Natural killer cell (primary cell): ENCODE data around the gene OR9I1. TPM values are rescaled to one million over a fixed set of nuclear protein-coding genes. Genes with fewer than 3 reads are reported as not detected.

Experiments
- ATAC-seq, 3 donors: fragments of 150-1000 bp in 2 of 3; fragments of 200-7000 bp in 1 of 3; cut with Tn5 transposase; 1 replicate in 1 of 3; 2 replicates in 2 of 3; pipeline ENCODE4 v1.10.0; 2021; ENCODE audit warnings: mild to moderate bottlenecking in 2 of 3, moderate library complexity in 2 of 3
- DNase-seq, 2 donors: peaks; one replicate each; pipeline versions ENCODE4 v3.0.0 to v3.0.0-alpha.2; 2013 to 2021; ENCODE audit warnings: mixed read lengths in 1 of 2
- H3K27ac ChIP-seq: one replicate; pipeline ENCODE4 v1.5.1; 2013; ENCODE audit warnings: mild to moderate bottlenecking, low read length
- H3K27me3 ChIP-seq: one replicate; pipeline ENCODE4 v1.6.1; 2013; ENCODE audit warnings: low read length; ENCODE audit not compliant: control insufficient read depth, insufficient read depth
- H3K36me3 ChIP-seq: one replicate; pipeline ENCODE4 v1.6.1; 2013; ENCODE audit warnings: low read length; ENCODE audit not compliant: control insufficient read depth, insufficient read depth
- H3K4me1 ChIP-seq: one replicate; pipeline ENCODE4 v1.6.1; 2013; ENCODE audit warnings: low read length; ENCODE audit not compliant: control insufficient read depth, insufficient read depth
- H3K4me3 ChIP-seq: one replicate; pipeline ENCODE4 v1.5.1; 2013; ENCODE audit warnings: low read length
- H3K9me3 ChIP-seq: one replicate; pipeline ENCODE4 v1.6.1; 2013; ENCODE audit warnings: low read length; ENCODE audit not compliant: control insufficient read depth, insufficient read depth
- H3K27ac Mint-ChIP-seq, 2 donors: one replicate each; pipeline ENCODE4 v1.8.0; 2022; ENCODE audit warnings: mild to moderate bottlenecking in 2 of 2, mixed read lengths in 2 of 2, moderate library complexity in 1 of 2
- H3K27me3 Mint-ChIP-seq, 2 donors: one replicate each; pipeline ENCODE4 v1.8.0; 2022; ENCODE audit warnings: low read depth in 2 of 2, mixed read lengths in 2 of 2
- H3K36me3 Mint-ChIP-seq: one replicate; pipeline ENCODE4 v1.8.0; 2022; ENCODE audit warnings: mixed read lengths
- H3K4me1 Mint-ChIP-seq, 2 donors: one replicate each; pipeline ENCODE4 v1.8.0; 2022; ENCODE audit warnings: mixed read lengths in 2 of 2
- H3K4me3 Mint-ChIP-seq: one replicate; pipeline ENCODE4 v1.8.0; 2022; ENCODE audit warnings: mild to moderate bottlenecking, moderate library complexity, mixed read lengths
- H3K9me3 Mint-ChIP-seq, 2 donors: one replicate each; pipeline ENCODE4 v1.8.0; 2022; ENCODE audit warnings: mixed read lengths in 2 of 2
- WGBS: methylation state at CpG from one replicate; pipeline ENCODE4 v1.1.7; 2013; ENCODE audit warnings: missing lambda C conversion rate; ENCODE audit not compliant: insufficient coverage; 5-methylcytosine and 5-hydroxymethylcytosine counted together
- intact Hi-C: fragments of 100-400 bp; cut with micrococcal nuclease; formaldehyde crosslinking; loops from one replicate; pipeline ENCODE4 v1.14.2; 2022
- total RNA-seq, 4 donors: library from RNA; stranded (reverse); fragments of 120-200 nt in 1 of 4; gene quantifications; one replicate each; pipeline versions ENCODE4 v1.2.3 to v1.2.4, GENCODE V29; 2013 to 2022
- TF ChIP-seq, protein P1 (sequence below): fragments of 200-600 bp; IDR thresholded peaks from one replicate; pipeline ENCODE4 v1.8.0; 2022; ENCODE audit warnings: antibody characterized with exemption

Gene OR9I1, protein sequence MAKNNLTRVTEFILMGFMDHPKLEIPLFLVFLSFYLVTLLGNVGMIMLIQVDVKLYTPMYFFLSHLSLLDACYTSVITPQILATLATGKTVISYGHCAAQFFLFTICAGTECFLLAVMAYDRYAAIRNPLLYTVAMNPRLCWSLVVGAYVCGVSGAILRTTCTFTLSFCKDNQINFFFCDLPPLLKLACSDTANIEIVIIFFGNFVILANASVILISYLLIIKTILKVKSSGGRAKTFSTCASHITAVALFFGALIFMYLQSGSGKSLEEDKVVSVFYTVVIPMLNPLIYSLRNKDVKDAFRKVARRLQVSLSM
- total RNA-seq, result not detected
- not detected for total RNA-seq (2013)

DNA sequence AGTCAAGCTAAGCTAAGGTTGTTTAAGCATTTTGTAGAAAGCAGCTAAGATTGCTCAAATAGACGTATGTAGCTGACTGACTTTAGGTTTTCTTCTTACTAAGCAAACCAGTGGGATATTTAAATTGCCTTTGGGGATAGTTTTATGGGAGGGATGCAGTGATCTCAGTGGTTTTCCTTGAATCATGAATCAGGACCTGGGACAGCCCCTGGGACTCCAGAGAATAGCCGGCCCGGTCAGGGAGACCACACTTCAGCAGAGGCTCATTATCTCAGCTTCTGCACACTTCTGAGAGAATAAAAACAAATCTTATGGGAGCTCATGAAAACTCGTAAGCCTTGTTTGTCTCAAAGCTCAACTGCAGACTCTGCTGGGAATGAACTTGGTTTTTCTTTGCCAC is at the start of gene OR9I1:
Gene OR9I1, minus strand, starts transcription at position 62 of the 400 bp plus-strand sequence. CDS start 6,086 bp downstream, outside the sequence.
- Histone ChIP-seq H3K27ac (no peak within 1 kb of the TSS), H3K4me1 (no peaks in the 10 kb centered on the region), H3K9me3 (no peaks in the 10 kb centered on the region), H3K27me3 (no peaks in the 10 kb centered on the region), H3K4me3 (no peak within 1 kb of the TSS), H3K36me3 (no peaks in the 10 kb centered on the region)
- intact Hi-C loops, result no loop called here
- WGBS, result 60% methylated on average over 4 of the region's 4 CpGs
- no peaks in the 10 kb centered on the region for H3K9me3 Mint-ChIP-seq
- no peaks in the 10 kb centered on the region for H3K4me1 Mint-ChIP-seq
- peaks cover 6 to 12% of the 10 kb centered on the region in 2 donors for H3K27me3 Mint-ChIP-seq
- no peak within 1 kb of the TSS for H3K27ac Mint-ChIP-seq
- TF ChIP-seq, protein P1, sequence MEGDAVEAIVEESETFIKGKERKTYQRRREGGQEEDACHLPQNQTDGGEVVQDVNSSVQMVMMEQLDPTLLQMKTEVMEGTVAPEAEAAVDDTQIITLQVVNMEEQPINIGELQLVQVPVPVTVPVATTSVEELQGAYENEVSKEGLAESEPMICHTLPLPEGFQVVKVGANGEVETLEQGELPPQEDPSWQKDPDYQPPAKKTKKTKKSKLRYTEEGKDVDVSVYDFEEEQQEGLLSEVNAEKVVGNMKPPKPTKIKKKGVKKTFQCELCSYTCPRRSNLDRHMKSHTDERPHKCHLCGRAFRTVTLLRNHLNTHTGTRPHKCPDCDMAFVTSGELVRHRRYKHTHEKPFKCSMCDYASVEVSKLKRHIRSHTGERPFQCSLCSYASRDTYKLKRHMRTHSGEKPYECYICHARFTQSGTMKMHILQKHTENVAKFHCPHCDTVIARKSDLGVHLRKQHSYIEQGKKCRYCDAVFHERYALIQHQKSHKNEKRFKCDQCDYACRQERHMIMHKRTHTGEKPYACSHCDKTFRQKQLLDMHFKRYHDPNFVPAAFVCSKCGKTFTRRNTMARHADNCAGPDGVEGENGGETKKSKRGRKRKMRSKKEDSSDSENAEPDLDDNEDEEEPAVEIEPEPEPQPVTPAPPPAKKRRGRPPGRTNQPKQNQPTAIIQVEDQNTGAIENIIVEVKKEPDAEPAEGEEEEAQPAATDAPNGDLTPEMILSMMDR, result no peak
- no peak within 1 kb of the TSS for H3K4me3 Mint-ChIP-seq
- H3K36me3 Mint-ChIP-seq, result no peaks in the 10 kb centered on the region
- no peak for ATAC-seq
- no peak for DNase-seq

DNA sequence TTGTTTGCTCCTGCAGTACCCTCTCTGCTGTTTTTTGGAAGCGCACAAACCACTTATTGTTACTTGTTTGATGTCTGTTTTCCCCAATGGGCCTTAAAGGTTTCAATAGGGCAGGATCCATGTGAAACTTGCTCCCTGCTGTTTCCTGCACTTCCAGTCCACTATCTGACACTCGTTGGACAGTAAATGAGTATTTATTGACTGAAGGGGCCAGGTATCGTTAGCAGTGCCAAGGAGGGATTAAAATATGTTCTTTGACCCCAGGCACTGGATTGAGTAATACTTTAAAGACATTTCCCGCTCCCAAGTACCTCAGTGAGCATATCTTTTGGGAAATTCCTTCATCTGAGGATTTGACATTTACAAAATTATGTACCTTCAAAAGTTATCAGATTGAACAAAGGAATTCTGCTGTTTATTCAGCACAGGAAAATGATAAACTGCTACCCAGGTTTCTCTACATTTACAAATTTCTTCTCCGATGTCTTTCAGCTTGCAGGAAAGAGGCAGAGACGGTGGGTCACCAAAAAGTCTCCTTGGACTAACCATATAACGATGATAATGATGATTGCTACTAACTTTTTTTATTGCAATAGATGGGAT is 40.3 kb upstream of the OR9I1 start:
- WGBS, result 67% methylated on average over 7 of the region's 7 CpGs
- H3K27me3 Mint-ChIP-seq, result peaks cover 6% of the 10 kb centered on the region in 2 donors

DNA sequence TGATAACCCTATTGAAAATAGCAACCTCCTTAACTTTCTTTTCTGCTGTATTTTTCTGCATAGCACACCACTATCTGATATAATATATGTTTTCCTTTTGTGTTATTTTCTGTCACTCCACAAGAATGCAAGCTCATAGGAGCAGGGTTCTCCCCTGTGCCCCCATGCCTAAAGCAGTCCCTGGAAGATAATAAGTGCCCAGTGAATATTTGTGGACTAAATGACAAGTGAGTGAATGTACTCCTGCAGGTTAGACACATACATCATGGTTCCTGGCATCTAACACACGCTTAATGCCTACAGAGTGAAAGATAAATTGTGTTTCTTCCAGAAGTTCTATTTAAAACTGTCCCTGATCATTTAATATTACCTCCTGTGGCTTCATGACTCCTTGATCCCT is 39.7 kb upstream of the OR9I1 start:
- DNase-seq, result no peak
- Mint-ChIP-seq H3K9me3 (no peaks in the 10 kb centered on the region), H3K27ac (no peak overlapping the region), H3K4me3 (no peak overlapping the region), H3K27me3 (peaks cover 6% of the 10 kb centered on the region in 2 donors), H3K36me3 (no peaks in the 10 kb centered on the region), H3K4me1 (no peaks in the 10 kb centered on the region)
- no peak for ATAC-seq
- Histone ChIP-seq H3K27me3 (no peaks in the 10 kb centered on the region), H3K36me3 (no peaks in the 10 kb centered on the region), H3K4me3 (no peak overlapping the region), H3K9me3 (no peaks in the 10 kb centered on the region), H3K4me1 (no peaks in the 10 kb centered on the region), H3K27ac (no peak overlapping the region)
- WGBS, result 83% methylated on average over 1 of the region's 1 CpG
- TF ChIP-seq, protein P1, result no peak
- intact Hi-C loops, result no loop called here

More for the DNA sequence above, 40.3 kb upstream of the OR9I1 start:
- no peaks in the 10 kb centered on the region for H3K4me1 ChIP-seq
- no peaks in the 10 kb centered on the region for H3K27me3 ChIP-seq
- Mint-ChIP-seq H3K36me3 (no peaks in the 10 kb centered on the region), H3K9me3 (no peaks in the 10 kb centered on the region), H3K27ac (no peak overlapping the region), H3K4me1 (no peaks in the 10 kb centered on the region), H3K4me3 (no peak overlapping the region)
- no peaks in the 10 kb centered on the region for H3K36me3 ChIP-seq
- H3K4me3 ChIP-seq, result no peak overlapping the region
- DNase-seq (no peak), ATAC-seq (no peak)
- no peak overlapping the region for H3K27ac ChIP-seq
- intact Hi-C loops, result no loop called here
- H3K9me3 ChIP-seq, result no peaks in the 10 kb centered on the region
- TF ChIP-seq, protein P1, result no peak
